Fibroblast of the aortic adventitia (primary cell): ENCODE measurements around the gene DIAPH3. TPM values are rescaled to one million over a fixed set of nuclear protein-coding genes. Genes with fewer than 3 reads are reported as not detected.

Source experiments
- DNase-seq: peaks from one replicate; pipeline ENCODE4 v3.0.0-alpha.2; 2010; ENCODE audit warnings: low read depth
- H3K4me3 ChIP-seq: 2 replicates; pipeline ENCODE4 v1.5.1; 2011; ENCODE audit warnings: low read depth, mild to moderate bottlenecking, control low read depth, low read length, moderate library complexity
- CTCF ChIP-seq: IDR thresholded peaks from 2 replicates; pipeline ENCODE4 v1.5.1; 2011; ENCODE audit warnings: mild to moderate bottlenecking, low read length, control low read depth, inconsistent platforms; ENCODE audit not compliant: insufficient read depth
- total RNA-seq: library from RNA; depleted of rRNA; stranded (reverse); fragments of >200 nt; gene quantifications from 2 replicates; pipeline ENCODE4 v1.2.3, GENCODE V29; 2012; ENCODE audit warnings: low replicate concordance

The DIAPH3 gene
- total RNA-seq, 1 donor = 40.9 TPM

GRCh38 chr13:59728896-59729545 is 434.7 kb downstream of the DIAPH3 start:
- no peak for TF ChIP-seq CTCF
- H3K4me3 ChIP-seq = no peak overlapping the region
- DNase-seq = no peak

- DNase-seq = no peak
- H3K4me3 ChIP-seq = no peak overlapping the region
- no peak for TF ChIP-seq CTCF
Measured at GRCh38 chr13:59721926-59722910, 441.5 kb downstream of the DIAPH3 start.

GRCh38 chr13:59715611-59716010 is 448.1 kb downstream of the DIAPH3 start:
- DNase-seq = no peak
- no peak for TF ChIP-seq CTCF
- H3K4me3 ChIP-seq = no peak overlapping the region

- no peak for TF ChIP-seq CTCF
- DNase-seq = peak; percentile 5
- no peak overlapping the region for H3K4me3 ChIP-seq
Measured at GRCh38 chr13:59710996-59711701, 452.6 kb downstream of the DIAPH3 start.

GRCh38 chr13:59710416-59710815 is 453.3 kb downstream of the DIAPH3 start:
- no peak overlapping the region for H3K4me3 ChIP-seq
- no peak for TF ChIP-seq CTCF
- DNase-seq = no peak

GRCh38 chr13:59706101-59706976 is 457.4 kb downstream of the DIAPH3 start:
- no peak for DNase-seq
- no peak overlapping the region for H3K4me3 ChIP-seq
- TF ChIP-seq CTCF = no peak
